Breast epithelium (tissue), 4 donors: ENCODE measurements around the gene PPP2R3A. TPM values are rescaled to one million over a fixed set of nuclear protein-coding genes. Genes with fewer than 3 reads are reported as not detected.

Experiments
- DNase-seq, 2 donors: peaks; one replicate each; pipeline ENCODE4 v3.0.0-alpha.2; 2019; ENCODE audit warnings: low spot score in 2 of 2
- H3K27ac ChIP-seq, 2 donors: fragments of 200-600 bp; sonication (generic) in 1 of 2; one replicate each; pipeline ENCODE4 v1.5.1; 2016 to 2019; ENCODE audit warnings: mild to moderate bottlenecking in 1 of 2
- H3K27me3 ChIP-seq, 2 donors: fragments of 200-600 bp; sonication (generic) in 1 of 2; one replicate each; pipeline versions ENCODE4 v1.5.1 to v1.6.0; 2017 to 2019; ENCODE audit warnings: control low read depth in 1 of 2, mild to moderate bottlenecking in 1 of 2
- H3K36me3 ChIP-seq: fragments of 200-600 bp; one replicate; pipeline ENCODE4 v1.5.1; 2019
- H3K4me1 ChIP-seq, 2 donors: fragments of 200-600 bp; sonication (generic); one replicate each; pipeline ENCODE4 v1.5.1; 2016 to 2019; ENCODE audit warnings: control low read depth in 1 of 2
- H3K4me3 ChIP-seq, 3 donors: fragments of 200-600 bp; sonication (generic); 1 replicate in 2 of 3; 2 replicates in 1 of 3; pipeline ENCODE4 v1.5.1; 2016 to 2019; ENCODE audit warnings: mild to moderate bottlenecking in 3 of 3, moderate library complexity in 2 of 3
- H3K9me3 ChIP-seq, 2 donors: fragments of 200-600 bp; sonication (generic) in 1 of 2; one replicate each; pipeline ENCODE4 v1.5.1; 2016 to 2019; ENCODE audit warnings: control low read depth in 1 of 2
- CTCF ChIP-seq, 3 donors: fragments of 450-650 bp; IDR thresholded peaks; one replicate each; pipeline ENCODE4 v1.5.1; 2016 to 2017; ENCODE audit warnings: antibody characterized with exemption in 3 of 3, mild to moderate bottlenecking in 3 of 3, moderate library complexity in 3 of 3
- POLR2A ChIP-seq: fragments of 450-650 bp; IDR thresholded peaks from one replicate; pipeline ENCODE4 v1.6.1; 2016; ENCODE audit warnings: antibody characterized with exemption, mild to moderate bottlenecking, moderate library complexity
- POLR2AphosphoS5 ChIP-seq, 3 donors: sonication (generic); formaldehyde crosslinking; IDR thresholded peaks; one replicate each; pipeline ENCODE4 v1.6.1; 2017; ENCODE audit warnings: antibody characterized with exemption in 3 of 3
- intact Hi-C: fragments of 100-400 bp; cut with DNase I; formaldehyde crosslinking; loops from one replicate; pipeline ENCODE4 v1.15.1; 2023; ENCODE audit warnings: low total_unique reads
- total RNA-seq, 3 donors: library from RNA; depleted of rRNA; stranded (reverse); fragments of >200 nt; gene quantifications; one replicate each; pipeline ENCODE4 v1.1.0, GENCODE V29; 2016

The PPP2R3A gene
- total RNA-seq, 3 donors from 2014 or later: 10.4 to 43.6 (median 20.6) TPM

DNA sequence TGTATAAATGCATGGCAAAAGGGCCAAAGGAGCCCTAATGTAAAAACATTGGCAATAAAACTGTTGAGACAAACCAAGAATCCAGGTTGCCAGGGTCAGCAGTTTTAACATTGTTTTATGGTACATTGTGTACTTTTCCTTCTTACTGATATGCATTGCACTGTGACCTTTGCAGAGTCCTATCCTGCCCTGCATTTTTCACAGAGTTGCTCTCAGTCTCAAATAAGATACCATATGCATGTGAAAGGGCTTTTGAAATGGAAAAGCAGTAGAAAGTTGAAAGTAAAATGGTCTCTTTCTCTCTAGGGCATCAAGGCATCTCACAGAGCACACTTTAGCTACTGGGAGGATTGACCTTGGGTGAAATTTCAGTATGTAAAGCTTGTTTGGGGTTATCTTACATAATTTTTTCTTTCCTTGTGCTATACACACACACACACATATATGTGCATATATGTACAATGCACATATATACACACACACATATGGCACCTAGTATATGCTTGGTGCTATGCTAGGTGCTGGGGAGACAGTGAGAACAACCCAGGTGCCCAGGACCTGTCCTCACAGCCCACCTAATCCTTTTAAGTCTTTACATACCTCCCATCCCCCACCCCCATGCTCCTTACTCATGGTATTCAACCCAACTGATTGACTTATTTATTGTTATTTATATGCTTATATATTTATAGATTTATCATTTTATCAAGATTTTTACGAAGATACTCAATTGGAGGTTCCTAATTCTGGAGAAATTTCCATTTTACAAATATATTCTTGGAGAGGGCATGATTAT is 1.2 kb upstream of the PPP2R3A start:
- no peak for DNase-seq
- Histone ChIP-seq H3K9me3 (peaks cover 7 to 18% of the 10 kb centered on the region in 2 donors), H3K27ac (no peak overlapping the region), H3K4me1 (peaks cover 0 to 5% of the 10 kb centered on the region in 2 donors), H3K36me3 (no peaks in the 10 kb centered on the region), H3K4me3 (no peak overlapping the region), H3K27me3 (no peaks in the 10 kb centered on the region)
- TF ChIP-seq CTCF (IDR thresholded peaks at IDR 0.05): no peak
- TF ChIP-seq POLR2AphosphoS5 (IDR thresholded peaks at IDR 0.05): no peak
- TF ChIP-seq POLR2A: no peak
- intact Hi-C loops: no loop called here

- no peaks in the 10 kb centered on the region for H3K27me3 ChIP-seq
- peak overlapping the region; percentile 92 to 96 for H3K27ac ChIP-seq
- H3K4me1 ChIP-seq: peaks cover 0 to 5% of the 10 kb centered on the region in 2 donors
- peaks cover 7 to 11% of the 10 kb centered on the region in 2 donors for H3K9me3 ChIP-seq
- DNase-seq: no peak
- H3K36me3 ChIP-seq: no peaks in the 10 kb centered on the region
- intact Hi-C loops: no loop called here
- H3K4me3 ChIP-seq: peak overlapping the region; percentile 77 to 82 (median 81)
- TF ChIP-seq POLR2A: no peak
These were observed 411 bp upstream of the PPP2R3A start for GRCh38 chr3:135965129-135965505.

GRCh38 chr3:135966271-135966961 is 888 bp downstream of the PPP2R3A start:
- Histone ChIP-seq H3K27me3 (no peaks in the 10 kb centered on the region), H3K27ac (peak overlapping the region; percentile 92 to 96), H3K4me1 (peaks cover 0 to 5% of the 10 kb centered on the region in 2 donors), H3K36me3 (no peaks in the 10 kb centered on the region), H3K4me3 (peak overlapping the region; percentile 77 to 82 (median 81)), H3K9me3 (no peaks in the 10 kb centered on the region)
- TF ChIP-seq POLR2A (no peak), CTCF (IDR thresholded peaks at IDR 0.05) (no peak), POLR2AphosphoS5 (IDR thresholded peaks at IDR 0.05) (no peak)
- intact Hi-C loops: no loop called here
- no peak for DNase-seq

DNA sequence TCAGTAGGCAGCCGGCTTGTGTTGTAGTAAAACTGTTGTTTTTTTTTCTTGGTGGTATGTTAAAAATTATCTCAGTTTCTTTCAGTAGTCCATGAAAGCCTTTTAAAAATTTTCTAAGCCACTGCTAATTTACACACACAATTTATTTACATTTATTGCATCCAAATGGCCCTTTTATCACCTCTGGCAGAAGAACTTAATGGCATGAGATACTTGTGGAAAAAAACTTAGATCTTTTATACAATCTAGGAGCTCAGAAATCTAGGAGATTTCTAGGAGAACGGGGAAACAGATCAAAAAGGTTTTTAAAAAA is 1.4 kb downstream of the PPP2R3A start:
- intact Hi-C loops: no loop called here
- no peak for TF ChIP-seq POLR2AphosphoS5 (IDR thresholded peaks at IDR 0.05)
- no peak for TF ChIP-seq CTCF (IDR thresholded peaks at IDR 0.05)
- Histone ChIP-seq H3K36me3 (no peaks in the 10 kb centered on the region), H3K4me1 (peaks cover 0 to 5% of the 10 kb centered on the region in 2 donors), H3K4me3 (peak overlapping the region; percentile 77 to 82 (median 81)), H3K9me3 (no peaks in the 10 kb centered on the region), H3K27me3 (no peaks in the 10 kb centered on the region), H3K27ac (peak overlapping the region in 1 of 2 donors; percentile 92)
- no peak for DNase-seq

DNA sequence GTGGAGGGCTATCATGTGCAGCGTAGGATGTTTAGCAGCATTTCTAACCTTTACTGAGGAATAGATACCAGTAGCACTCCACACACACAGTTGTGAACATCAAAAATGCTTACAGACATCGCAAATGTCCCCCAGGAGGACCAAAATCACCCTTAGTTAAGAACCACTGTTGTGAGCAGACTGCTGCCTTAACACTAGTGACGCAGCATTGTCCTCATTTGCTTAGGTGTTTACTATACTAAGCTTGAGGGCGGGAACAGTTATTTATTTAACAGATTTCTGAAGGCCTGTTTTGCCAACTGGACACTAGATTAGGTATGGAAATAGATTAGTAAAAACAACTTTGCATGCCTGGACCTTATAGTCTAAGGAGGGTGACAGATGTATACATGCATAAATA is 2.3 kb downstream of the PPP2R3A start:
- Histone ChIP-seq H3K4me1 (peaks cover 0 to 5% of the 10 kb centered on the region in 2 donors), H3K4me3 (peak overlapping the region in 1 of 3 donors; percentile 82), H3K27me3 (no peaks in the 10 kb centered on the region), H3K36me3 (no peaks in the 10 kb centered on the region), H3K9me3 (no peaks in the 10 kb centered on the region), H3K27ac (no peak overlapping the region)
- no peak for DNase-seq
- TF ChIP-seq POLR2AphosphoS5 (IDR thresholded peaks at IDR 0.05): no peak
- no peak for TF ChIP-seq CTCF (IDR thresholded peaks at IDR 0.05)
- TF ChIP-seq POLR2A: no peak
- intact Hi-C loops: no loop called here
